HG02870 (cell line): ENCODE data around the gene CNGA3.

Experiments used
- ATAC-seq: cut with Tn5 transposase; IDR thresholded peaks from one replicate; pipeline ENCODE4 v1.9.1; 2021; ENCODE audit warnings: mild to moderate bottlenecking, moderate library complexity; ENCODE audit not compliant: unreplicated experiment

The CNGA3 gene

GRCh38 chr2:98324181-98324580, 22.1 kb upstream of the CNGA3 start:
- ATAC-seq: no peak

DNA sequence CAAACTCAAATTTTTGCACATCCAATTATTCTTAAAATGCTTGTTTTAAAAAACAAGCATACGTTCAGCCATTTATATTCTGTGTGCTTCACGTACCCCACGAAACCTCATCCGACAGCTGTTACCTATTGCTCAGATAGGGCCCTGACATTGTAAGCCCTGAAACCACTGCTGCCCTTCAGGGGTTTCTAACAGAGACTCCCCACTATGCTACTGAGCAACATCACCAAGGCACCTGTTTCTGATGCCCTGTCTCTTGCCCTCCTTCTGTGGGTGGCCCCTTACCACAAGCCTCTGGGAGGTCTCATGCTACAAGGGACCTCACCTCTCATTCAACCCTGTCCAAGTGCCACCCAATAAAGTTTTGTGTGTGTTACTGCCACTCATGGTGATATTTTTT, 18.5 kb upstream of the CNGA3 start:
- ATAC-seq: no peak

- ATAC-seq: no peak
Measured at GRCh38 chr2:98329549-98329948, 16.7 kb upstream of the CNGA3 start.

DNA sequence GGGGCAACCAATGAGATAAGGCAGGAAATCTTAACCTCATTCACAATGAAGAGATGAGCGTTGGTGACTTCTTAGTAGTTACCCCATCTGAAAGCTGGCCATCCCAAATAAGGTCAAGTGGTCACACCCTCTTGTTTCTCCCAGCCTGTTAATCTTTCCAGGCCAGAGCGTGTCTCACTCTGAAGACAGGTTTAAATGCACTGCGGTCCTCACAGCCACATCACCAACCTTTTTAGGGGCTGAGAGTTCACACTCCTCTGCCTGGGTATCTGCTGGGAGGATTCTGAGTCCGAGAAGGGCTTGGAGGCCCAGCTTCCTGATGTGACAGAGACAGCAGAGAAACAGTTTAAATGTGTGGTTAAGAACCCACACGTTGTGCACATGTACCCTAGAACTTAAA, 13.3 kb upstream of the CNGA3 start:
- ATAC-seq: no peak

- ATAC-seq: no peak
Measured at GRCh38 chr2:98333922-98334321, 12.3 kb upstream of the CNGA3 start.

DNA sequence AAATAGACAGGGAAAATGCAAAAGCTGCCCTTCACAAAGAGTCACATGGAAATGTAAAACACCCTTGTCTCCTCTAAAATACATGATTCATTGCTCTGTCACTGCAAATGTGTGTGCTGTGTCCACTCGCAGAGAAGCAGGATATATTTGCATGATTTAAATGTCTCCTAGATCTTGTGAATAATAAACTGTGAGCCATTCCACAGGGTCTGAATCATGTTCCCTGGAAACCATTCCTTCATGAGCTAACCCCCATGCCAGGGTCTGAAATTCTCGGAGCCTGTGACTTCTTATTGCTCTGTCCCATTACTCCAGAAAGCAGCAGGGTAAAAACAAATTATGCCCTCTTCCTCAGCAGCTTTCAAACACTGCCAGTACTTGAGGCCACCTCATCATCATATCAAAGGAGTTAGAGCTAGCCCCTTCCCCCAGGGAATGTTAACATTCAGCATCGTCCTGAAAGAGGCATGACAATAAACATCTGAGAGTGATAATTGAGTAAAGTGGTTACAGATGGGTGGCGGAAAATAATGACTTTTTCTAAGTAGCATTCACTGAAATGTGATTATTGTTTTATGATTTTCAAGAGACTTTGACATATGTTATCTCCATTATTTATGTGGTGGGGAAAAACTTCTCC, 11.7 kb upstream of the CNGA3 start:
- no peak for ATAC-seq

GRCh38 chr2:98335271-98335670, 11.0 kb upstream of the CNGA3 start:
- ATAC-seq: no peak

DNA sequence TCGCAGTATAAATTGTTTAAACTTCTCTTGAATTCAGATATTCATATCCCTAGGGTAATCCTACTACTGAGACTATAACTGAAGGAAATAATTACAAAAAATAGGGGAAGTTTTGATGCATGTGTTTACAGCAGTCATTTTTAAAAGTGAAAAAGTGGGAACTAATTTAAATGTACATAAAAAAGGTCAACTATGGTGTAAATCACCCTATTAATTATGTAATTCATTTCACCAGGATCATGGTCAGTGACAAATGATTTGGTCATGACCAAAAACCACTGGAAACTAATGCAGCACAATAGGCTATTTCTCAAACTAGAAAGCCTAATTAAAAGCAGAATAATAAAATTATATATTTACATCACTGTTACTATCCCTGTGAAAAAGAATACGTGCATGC, 5.0 kb upstream of the CNGA3 start:
- no peak for ATAC-seq

- no peak for ATAC-seq
Measured at GRCh38 chr2:98343285-98343684, 3.0 kb upstream of the CNGA3 start.

DNA sequence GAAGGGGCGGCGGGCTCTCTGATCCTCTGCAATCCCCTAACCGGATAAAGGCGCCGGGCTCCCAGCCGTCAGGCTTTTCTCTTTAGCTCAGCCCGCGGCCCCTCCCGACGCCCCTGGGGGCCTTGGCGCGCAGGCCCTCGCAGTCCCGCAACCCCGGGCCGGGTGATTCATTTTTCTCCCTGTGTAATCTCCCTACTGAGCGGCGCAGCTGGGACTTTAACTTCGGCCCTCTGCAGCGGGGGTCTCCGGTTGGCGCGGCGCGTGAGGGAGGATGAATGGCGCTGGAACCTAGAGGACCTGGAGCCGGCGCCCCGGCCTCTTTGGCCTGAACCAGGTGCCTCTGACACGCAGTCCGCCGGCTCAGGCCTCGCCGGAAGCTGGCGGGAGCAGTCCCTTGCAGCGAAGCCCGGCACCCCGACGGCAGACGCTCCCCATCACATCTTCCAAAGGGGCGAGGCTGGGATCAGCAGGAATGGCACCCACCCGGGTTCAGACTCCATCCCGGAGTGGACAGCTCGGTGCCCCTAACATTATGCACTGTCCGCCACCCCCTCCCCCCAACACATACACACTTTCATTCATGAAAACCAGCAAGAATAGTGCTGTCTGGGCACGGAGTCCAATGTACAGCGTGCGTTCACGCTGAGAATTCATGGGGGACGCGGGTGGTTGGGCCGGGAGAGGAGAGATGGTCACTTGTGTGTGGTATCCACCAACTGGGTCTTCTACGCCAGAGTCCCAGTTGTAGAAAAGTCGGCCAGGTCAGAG, 1.2 kb downstream of the CNGA3 start:
- no peak for ATAC-seq

GRCh38 chr2:98348066-98348561, 1.9 kb downstream of the CNGA3 start:
- no peak for ATAC-seq

DNA sequence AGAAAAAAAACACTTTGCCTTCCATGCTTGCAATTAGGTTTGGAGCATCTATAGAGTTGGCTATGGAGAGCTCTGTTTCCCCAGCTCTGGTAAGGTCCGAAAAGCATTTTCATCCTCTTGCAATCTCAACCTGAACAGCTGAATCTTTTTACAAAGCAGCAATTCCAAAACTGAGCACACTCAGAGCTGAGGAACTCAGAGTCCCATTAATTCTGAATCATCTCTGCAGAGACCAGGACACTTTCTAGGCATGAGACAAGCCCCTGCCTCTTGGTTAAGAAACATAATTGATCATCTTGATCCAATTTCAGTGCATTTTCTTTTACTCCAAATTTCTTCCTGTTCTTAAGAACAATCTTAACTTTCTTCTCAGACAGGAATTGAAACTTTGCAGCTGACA, 4.2 kb downstream of the CNGA3 start:
- no peak for ATAC-seq

DNA sequence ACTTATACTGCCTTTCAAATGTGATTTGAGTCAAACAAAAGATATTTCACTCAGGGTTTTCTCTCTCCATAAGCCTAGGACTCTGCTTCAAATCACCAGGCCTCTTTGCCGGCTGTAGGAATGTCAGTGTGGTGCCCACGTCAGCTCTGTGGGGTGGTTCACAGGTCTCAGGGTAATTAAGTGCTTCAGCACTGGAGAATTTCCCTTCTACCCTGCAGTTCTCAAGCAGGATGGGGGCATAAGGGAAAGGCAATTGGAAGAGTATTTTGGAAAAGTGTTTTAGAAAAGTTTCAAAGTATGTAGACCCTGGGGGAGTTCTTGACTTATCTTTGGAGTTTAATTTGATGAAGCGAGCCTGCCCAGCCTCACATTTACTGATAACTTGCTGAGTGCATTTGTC, 9.6 kb downstream of the CNGA3 start:
- no peak for ATAC-seq

DNA sequence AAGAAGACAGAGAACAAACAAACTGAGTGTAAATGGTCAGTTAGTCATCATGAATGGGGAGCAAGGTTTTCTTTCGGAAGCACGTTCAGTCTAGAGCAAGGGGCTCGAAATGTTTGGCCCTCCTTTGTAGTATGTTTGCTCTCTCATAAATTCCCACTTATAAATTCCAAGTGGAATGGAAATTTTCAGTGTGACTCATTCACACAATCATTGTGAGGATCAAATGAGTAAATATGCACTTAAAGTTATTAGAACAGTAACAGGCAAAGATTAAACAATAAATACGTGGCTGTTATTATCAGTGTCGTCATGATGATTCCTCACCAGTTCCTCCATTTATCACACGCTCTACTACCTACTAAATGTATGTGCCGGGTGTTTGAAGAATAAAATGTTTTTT, 10.5 kb downstream of the CNGA3 start:
- no peak for ATAC-seq

- ATAC-seq: no peak
Measured at GRCh38 chr2:98357849-98358248, 11.6 kb downstream of the CNGA3 start.

GRCh38 chr2:98359986-98360385, 13.7 kb downstream of the CNGA3 start:
- no peak for ATAC-seq

GRCh38 chr2:98367721-98368120, 21.5 kb downstream of the CNGA3 start:
- no peak for ATAC-seq

GRCh38 chr2:98369710-98370239, 23.5 kb downstream of the CNGA3 start:
- no peak for ATAC-seq

GRCh38 chr2:98372121-98372520, 25.9 kb downstream of the CNGA3 start:
- no peak for ATAC-seq

DNA sequence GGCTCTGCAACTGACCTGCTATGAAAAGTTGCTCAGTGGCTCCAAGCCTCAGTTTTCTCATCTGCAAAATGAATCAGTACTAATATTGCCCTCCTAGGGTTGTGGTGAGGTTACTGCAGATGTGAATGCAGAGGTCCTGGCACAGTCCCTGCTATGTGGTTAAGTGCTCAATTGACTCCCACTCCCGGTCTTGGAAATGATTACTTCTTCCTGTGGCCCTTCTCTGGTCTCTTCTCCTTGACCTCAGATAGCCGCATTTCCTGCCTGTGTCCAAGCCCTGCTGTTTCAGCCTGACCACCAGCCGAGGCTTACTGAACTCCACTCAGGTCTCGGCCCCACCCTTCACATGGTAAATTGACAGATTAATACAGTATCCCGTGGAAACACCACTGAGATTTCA, 26.3 kb downstream of the CNGA3 start:
- ATAC-seq: no peak

DNA sequence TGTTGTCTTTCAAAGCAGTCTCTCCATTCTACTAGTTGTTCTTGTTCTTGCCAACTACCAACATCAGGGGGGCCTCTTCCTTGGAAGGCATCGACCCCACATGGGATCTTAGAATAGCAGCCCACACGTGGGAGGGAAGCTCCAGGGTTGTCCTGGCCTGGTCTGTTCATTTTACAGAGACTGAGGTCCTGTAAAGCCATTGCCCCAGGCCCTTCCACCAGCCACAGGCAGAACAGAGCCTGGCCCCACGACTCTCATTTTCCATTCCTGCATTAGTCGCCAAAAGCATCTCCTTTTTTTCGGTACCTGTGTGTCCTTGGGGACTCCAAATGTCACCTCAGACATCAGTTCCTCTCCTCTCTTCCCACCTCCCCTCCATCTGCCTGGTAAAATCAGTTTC, 28.0 kb downstream of the CNGA3 start:
- ATAC-seq: no peak

DNA sequence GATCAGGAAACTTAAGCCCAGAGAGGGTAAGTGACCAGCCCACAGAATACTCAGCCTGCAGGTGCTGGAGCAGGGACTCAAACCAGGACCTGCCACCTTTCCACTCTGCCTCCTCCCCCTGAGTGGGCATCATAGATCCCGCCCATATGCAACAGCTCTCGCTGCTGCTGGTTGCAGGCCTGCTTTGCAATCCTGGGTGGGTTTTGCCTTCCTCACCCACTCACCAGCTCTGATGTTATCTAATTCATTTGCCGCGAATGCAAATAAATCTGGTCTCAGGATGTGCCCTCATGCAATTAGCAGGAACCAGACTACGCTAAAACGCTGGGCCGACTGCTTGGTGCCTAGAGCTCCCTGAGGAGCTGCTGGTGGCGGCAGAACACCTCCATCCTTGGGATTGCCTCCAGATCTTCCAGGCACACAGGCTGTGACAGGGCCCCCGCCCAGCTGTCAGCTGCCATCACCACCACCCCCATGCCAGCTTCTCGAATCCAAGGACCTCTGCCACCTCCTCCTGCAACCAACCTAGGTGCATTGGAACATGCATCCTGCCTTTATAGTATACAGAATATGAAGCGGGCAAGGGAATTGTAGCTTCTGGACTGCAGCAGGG, 28.8 kb downstream of the CNGA3 start:
- ATAC-seq: no peak
